ENCODE measurements around the gene CCDC182. TPM values are rescaled to one million over a fixed set of nuclear protein-coding genes. Genes with fewer than 3 reads are reported as not detected.

CCDC182 gene
- total and polyA plus RNA-seq, 9 of the 15 experiments (the other 6 are each of a cell fraction or from before 2014, with no cell fraction given), result not detected

- TF ChIP-seq PBX2 (CRISPR knock-in tag; IDR thresholded peaks at IDR 0.05; ENCODE audit: low read depth) (no peak), PBX2 (tag; conservative IDR thresholded peaks at IDR 0.05; ENCODE audit: low read depth) (peak; percentile 94), ZNF766 (CRISPR knock-in tag; conservative IDR thresholded peaks at IDR 0.05) (peak; percentile 86), FOXK2 (conservative IDR thresholded peaks at IDR 0.05 in 1 of 2, IDR thresholded peaks at IDR 0.05 in 1 of 2; ENCODE audit: low read depth in 2 of 2) (no peak), TCF3 (CRISPR knock-in tag; IDR thresholded peaks at IDR 0.05) (no peak)
Observed at GRCh38 chr17:57722704-57723043, 22.4 kb downstream of the CCDC182 start (continued).

- intact Hi-C loops (cut with micrococcal nuclease) (no loop called here), in situ Hi-C loops (cut with MboI) (no loop called here)
- Histone ChIP-seq H3K27me3 (ENCODE audit: control insufficient read depth in 2 of 2, insufficient read depth in 2 of 2, low read length in 2 of 2) (peaks cover 33 to 79% of the 10 kb centered on the region in 2 experiments), H3K9me1 (ENCODE audit: control insufficient read depth, insufficient read depth, low read length) (no peaks in the 10 kb centered on the region), H3K4me2 (ENCODE audit: insufficient read depth, low read length) (no peak overlapping the region), H2AFZ (ENCODE audit: low read depth, low read length) (no peak overlapping the region), H3K36me3 (ENCODE audit: control insufficient read depth, insufficient read depth, low read length) (no peaks in the 10 kb centered on the region), H4K20me1 (replicated peaks; ENCODE audit: control insufficient read depth, insufficient read depth, low read length) (peaks cover 13% of the 10 kb centered on the region; the same call in 1 of the 2 replicates), H3K4me3 (no peak overlapping the region), H3K4me1 (replicated peaks in 1 of 2; ENCODE audit: control insufficient read depth in 2 of 2, insufficient read depth in 2 of 2, low read length in 2 of 2) (no peaks in the 10 kb centered on the region), H3K27ac (ENCODE audit: extremely low read depth, low read depth, low read length) (no peak overlapping the region), H3K9ac (ENCODE audit: insufficient read depth in 1 of 2, low read depth in 2 of 2, low read length in 2 of 2) (no peak overlapping the region), H3K9me3 (replicated peaks; ENCODE audit: control insufficient read depth, insufficient read depth, low read depth, low read length) (no peaks in the 10 kb centered on the region), H3K79me2 (ENCODE audit: control insufficient read depth, insufficient read depth, low read length) (no peaks in the 10 kb centered on the region)
- ATAC-seq (no peak), FAIRE-seq (no peak), DNase-seq (ENCODE audit: extremely low read depth in 1 of 4, low spot score in 3 of 4) (no peak)
- WGBS (ENCODE audit: insufficient coverage, low coverage, missing lambda C conversion rate), result 3% methylated on average over 3 of the region's 3 CpGs
- ChIA-PET POLR2A (interaction anchor here (0.6 to 0.7 kb wide), 2 partner anchors 88 to 908 kb away, joined by 3 read pairs; no protein-coding TSS in a partner anchor), CTCF (ENCODE audit: low intra/inter-chr PET ratio) (no interaction called here)
- no TSS peak for BruUV-seq (replicated peaks)
- TF ChIP-seq ZNF24 (IDR thresholded peaks at IDR 0.05) (peak; percentile 84), JUNB (CRISPR knock-in tag; conservative IDR thresholded peaks at IDR 0.05) (no peak)
Observed at GRCh38 chr17:57721967-57722703, 23.0 kb downstream of the CCDC182 start.
